NCI-H82 treated with DMSO at 0.1 percent for 48 hours (cell line): ENCODE results near the gene PDP2.
"Not testable (repeated sequence)": the region's sequence is repeated elsewhere in the genome, so short reads cannot be mapped to it uniquely, and the experiment has no call there.

ENCODE experiments used
- DNase-seq: peaks from one replicate; lab custom pipeline; 2025; ENCODE audit not compliant: unreplicated experiment; lab: John Stamatoyannopoulos, UW

The PDP2 gene

DNA sequence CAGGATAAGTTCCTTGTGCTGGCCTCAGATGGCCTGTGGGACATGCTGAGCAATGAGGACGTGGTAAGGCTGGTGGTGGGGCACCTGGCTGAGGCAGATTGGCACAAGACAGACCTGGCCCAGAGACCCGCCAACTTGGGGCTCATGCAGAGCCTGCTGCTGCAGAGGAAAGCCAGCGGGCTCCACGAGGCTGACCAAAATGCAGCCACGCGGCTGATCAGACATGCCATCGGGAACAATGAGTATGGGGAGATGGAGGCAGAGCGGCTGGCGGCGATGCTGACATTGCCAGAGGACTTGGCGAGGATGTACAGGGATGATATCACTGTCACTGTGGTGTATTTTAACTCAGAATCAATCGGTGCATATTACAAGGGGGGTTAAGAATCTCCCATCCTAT lies 5.2 kb downstream of the PDP2 start:
- no peak for DNase-seq

DNA sequence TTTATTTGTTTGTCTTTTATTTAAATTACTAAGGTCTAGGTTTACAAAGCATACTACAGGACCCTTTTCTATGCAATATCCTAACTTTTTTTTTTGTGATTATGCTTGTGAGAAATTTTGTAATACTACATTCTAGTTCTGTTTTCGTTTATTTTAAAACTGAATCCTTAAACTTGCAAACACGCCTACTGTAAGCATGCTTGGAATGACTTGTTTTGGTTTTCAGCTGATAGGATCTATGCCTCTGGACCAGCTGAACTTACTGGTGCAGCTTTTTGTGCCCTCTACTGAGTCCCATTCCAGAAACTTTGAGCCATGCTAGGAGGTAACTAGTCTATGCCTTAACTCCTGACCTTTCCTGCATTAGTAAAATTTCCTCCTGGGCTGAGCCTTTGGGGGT lies 6.0 kb downstream of the PDP2 start:
- no peak for DNase-seq

DNA sequence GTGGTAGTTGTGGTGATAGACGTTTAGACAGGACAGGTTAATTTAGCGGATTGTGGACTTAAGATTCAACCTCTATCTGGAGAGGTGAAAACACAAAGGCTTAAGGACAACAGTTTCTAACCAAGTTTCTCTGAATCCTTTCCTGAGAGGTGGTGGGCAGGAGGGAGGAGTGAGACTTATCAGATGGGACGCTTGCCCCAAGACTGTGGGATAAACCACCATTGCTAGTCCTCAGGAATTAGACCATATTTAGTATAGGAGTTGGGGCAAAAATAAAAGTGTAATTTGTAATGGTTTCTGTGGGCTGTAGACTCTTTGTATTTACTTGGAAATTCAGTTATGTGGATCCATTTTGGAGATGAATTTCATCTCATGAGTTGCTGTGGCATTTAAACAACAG lies 6.6 kb downstream of the PDP2 start:
- DNase-seq, result no peak

DNA sequence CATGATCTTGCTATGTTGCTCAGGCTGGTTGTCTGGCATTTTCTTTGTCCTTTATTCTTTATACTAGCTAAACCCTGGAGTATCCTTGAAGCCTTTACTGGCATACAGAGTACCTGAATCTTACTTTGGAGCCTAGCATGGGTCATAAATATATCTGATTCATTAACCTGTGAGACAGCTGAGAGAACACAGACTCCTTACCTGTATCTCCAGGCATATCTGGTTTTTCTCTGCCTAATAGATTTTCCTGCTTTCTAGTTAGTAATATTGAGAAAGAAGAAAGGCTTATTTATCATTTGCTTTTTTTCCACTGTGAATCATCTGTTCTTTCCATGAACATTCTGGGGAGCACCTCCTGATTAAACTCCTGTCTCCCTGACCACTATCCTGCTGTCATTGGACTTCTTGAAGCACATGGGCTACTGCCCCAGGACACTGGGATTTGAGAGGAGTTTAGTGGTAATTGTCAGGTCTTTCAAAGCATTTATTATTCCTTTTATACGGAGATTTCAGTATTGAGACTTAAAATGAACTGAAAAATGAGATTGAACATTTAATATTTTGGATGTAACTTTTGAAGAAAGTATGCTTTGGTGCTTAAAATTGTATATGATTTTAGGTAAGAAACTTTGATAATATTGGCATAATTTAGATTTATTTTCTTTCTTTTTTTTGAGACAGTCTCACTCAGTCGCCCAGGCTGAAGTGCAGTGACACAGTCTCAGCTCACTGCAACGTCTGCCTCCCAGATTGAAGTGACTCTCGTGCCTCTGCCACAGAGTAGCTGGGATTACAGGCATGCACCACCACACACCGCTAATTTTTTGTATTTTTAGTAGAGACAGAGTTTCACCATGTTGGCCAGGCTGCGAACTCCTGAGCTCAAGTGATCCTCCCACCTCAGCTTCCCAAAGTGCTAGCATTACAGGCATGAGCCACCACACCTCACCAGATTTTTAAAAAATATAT lies 8.6 kb downstream of the PDP2 start:
- DNase-seq, result no peak

DNA sequence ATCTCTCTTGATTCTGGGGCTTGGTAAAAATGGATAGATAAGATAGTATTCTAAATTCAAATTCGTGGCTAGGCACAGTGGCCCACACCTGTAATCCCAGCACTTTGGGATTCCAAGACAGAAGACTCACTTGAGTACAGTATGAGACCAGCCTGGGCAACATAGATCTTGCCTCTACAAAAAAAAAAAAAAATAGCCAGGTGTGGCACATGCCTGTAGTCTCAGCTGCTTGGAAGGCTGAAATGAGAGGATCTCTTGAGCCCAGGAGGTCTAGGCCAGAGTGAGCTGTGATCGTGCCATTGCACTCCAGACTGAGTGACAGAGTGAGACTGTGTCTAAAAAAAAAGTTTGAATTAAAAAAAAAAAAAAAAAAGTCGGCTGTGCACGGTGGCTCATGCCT lies 9.3 kb downstream of the PDP2 start:
- no peak for DNase-seq

DNA sequence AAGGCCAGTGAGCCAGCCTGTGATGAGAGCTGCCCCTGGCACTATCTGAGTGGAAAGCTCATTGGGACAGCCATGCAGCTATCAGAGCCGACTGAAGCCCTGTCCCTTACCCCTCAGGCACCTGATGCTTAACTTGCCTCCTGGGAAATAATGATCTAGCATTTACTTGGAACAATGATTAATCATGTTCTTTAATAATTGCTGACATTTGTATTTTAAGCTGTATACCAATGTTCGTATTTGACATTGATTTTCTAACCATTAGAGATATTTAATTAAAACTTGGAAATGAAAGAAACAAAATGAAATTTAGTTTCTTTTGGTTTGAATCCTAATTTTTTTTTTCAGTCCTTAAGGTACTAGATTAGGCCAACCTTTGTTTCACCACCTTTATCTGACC lies 10.5 kb downstream of the PDP2 start:
- no peak for DNase-seq

DNA sequence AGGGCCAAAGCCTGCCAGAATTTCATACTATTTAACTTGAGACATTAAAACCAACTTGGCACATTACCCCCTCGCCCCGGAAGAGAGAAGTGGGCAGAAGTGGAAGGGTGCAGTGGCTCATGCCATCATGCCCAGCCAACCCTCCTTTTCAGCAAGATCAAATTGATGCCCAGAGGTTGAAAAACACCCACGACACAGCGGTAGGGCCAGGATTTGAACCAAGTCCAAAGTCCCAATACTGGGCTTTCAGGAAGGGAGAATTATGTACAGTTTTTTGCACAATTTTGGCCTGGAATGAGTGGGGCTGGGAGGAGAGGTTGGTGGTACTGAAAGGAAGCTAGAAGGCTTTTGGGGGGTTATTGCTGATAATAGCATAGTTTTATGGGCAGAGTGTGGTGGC lies 11.0 kb downstream of the PDP2 start:
- DNase-seq, result no peak

DNA sequence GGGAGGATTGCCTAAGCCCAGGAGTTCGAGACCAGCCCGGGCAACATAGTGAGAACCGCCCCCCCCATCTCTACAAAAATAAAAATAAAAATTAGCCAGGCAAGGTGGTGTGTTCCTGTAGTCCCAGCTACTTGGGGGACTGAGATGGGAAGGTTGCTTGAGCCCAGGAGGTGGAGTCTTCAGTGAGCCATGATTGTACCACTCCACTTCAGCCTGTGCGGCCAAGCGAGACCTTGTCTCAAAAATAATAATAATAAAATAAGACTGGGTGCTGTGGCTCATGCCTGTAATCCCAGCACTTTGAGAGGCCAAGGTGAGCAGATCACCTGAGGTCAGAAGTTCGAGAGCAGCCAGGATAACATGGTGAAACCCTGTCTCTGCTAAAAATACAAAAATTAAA lies 11.5 kb downstream of the PDP2 start:
- DNase-seq, result no peak

DNA sequence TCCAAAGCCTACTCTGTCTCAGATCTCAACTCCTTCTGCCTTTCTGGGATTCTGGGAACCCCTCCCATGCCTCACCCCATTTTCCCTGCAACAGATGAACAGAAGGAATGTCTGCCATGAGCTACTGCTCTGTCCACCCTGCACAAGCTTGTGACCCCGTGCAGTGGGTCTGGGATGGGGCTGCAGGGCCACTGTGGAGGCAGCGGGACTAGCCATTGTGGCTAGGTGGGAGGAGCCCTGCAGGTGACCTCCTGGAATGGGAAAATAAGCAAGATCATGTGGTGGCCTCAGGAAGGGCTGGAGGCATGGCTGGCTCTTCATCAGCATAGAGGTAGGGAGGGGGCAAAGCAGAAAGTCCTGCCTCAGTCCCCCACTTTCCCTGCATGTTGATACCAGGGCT lies 13.7 kb downstream of the PDP2 start:
- DNase-seq, result no peak

DNA sequence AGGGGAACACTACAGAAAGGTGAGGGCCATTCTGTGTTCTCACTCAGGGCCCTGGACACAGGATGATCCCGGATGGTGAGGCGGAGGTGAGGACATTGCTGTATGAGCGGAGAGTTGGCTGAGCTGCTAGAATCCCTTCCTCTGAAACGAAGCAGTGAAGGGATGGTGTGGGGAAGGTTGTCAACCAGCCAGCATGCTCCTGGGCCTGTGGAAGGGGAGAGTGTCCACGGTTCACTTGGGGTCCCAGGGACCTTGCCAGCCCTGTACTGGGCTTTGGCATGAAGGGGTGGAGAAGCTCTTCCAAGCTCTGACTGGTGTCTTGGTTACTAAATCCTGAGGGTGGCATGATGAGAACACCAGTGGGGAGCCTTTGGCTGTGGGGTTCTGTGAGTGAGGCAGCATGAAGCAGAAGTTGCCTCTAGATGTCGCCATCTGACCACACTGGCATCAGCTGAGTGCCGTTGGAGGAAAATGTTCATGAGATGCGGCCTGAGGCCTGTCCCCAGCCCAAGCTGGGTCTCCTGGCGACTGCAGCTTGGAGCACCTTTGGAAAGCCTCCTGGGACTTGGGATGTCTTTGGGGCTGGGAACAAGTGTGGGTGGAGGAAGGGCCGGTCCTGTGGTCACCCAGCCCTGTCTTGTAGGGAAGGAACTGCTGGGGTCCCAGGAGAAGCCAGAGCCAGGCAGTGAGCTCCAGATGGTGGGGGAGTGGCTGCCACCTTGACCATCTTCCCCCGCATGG lies 14.8 kb downstream of the PDP2 start:
- DNase-seq, result peak; percentile 50

DNA sequence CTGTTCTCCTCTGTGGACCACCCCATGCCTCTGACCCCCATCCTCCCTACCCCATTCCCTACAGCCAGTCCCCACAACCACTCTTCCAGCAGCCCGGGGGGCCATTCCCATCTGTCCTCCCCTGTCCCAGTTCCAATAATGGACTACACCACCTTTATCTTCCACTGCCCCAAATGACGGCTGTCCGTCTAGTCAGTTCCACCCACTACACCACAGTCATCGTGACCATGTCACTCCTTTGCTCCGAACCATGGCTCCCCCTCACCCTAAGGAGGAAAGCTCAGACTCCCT lies 15.3 kb downstream of the PDP2 start:
- no peak for DNase-seq

DNA sequence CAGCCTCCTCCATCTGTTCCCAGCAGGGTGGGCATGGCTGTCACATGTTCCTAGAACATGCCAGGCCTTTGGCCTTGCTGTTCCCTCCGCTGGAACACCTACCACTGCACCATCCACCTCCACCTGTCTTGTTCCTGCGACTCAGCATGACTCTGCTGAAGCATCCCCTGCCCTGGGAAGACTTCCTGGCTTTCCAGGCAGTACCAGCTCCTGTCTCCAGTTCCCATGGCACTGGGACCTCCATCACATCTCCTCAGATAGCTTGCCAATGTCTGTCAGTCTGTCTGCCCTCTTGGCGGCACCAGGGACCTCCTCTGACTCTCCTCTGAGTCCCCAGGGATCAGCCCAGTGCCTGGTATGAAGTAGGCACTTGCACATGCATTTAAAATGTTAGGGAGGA lies 15.7 kb downstream of the PDP2 start:
- DNase-seq, result no peak

DNA sequence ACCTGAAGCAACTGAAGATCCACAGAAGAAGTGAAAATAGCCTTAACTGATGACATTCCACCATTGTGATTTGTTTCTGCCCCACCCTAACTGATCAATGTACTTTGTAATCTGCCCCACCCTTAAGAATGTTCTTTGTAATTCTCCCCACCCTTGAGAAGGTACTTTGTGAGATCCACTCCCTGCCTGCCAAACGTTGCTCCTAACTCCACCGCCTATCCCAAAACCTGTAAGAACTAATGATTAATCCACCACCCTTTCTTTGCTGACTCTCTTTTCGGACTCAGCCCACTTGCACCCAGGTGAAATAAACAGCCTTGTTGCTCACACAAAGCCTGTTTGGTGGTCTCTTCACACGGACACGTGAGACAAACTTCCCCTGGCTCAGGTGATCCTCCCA lies 16.4 kb downstream of the PDP2 start:
- not testable (repeated sequence) for DNase-seq

DNA sequence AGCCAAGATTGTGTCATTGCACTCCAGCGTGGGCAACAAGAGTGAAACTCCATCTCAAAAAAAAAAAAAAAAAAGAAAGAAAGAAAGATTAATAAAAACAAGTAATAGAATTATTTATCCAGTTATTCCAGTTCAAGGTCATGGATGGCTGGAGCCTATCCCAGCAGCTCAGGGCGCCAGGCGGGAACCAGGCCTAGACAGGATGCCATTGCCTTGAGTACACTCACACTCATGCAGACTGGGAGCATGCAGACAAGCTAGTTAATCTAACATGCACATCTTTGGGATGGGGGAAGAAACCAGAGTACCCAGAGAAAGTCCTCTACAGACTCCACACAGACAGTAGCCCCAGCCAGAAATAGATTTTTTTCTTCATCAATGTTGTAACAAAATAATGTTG lies 17.9 kb downstream of the PDP2 start:
- no peak for DNase-seq

DNA sequence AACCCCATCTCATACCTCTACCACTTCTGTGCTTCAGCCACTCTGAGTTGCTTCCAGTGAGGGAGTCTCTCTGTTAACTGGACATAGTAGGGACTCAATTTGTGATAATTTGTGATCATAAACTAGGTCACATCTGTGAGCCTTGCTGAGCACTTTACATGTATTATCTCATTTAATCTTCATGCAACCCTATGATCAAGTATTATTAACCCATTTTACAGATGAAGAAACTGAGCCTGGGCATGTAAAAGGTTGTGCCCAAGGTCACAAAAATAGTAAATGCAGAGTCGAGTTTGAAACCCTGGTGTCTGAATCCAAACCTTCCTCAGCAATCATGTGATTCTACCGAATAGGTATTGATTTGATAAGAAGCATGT lies 18.6 kb downstream of the PDP2 start:
- DNase-seq, result no peak

DNA sequence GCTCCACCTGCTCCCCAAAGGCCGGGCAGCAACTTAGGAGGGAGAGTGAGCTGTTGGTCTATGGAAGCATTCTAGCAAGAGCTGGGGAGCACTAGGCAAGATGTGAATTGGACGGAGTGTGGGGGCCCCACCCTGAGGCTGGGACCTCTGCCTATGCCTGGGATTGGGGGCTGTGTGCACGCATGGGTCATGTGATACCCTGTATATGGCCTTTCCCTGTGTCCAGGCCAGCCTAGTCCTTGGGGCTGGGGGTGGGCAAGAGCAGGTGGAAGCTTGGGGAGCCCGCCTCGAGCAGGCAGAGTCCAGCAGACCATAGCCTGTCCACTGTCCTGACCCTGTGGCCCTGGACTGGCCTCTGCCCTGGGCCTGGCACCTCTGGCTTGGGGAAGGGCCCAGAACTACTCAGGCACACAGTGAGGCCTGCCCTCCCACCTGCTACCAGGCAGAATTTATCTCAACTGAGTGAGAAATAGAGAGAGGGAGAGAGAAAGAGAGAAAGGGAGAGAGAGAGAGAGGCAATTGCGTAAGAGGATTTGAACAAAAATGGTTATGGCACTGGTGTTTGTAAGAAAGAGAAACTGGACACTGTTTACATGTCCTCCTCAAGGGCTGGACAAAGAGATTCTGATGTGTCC lies 19.1 kb downstream of the PDP2 start:
- DNase-seq, result no peak

DNA sequence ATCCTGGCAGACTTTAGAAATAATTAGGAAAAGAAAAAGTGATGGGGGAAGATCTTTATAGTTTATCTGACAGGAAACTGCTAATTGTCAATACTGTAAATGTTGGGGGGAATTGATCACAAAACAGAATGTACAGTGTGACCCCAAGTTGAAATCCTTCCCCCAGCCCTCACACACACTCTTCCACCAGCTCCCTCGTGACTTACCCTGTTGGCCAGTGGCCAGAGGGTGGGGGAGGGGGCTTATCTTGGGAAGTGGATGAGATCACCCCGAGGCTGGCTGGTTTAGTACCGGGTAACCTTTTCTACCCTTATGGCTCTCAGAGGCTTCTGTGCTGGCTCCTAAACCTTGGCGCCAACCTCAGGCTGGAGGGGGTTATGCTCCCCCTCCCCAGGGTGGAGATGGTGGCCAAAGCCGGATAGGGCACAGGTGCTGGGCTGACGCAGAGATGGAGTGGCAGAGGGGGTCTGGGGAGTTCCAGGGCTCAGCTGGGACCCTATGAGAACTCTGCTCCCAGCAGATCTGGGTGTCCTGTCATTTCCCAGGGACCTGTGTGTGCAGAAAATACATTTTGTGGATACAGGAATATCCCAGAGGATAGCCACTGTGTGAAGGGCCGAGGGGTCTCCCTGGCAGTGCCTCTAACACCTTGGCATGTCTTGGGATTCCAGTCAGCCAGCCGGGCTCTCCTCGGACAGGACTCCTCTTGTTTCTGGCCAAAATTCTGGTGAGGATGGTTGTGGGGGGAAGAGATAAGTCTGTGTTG lies 19.8 kb downstream of the PDP2 start:
- peak; percentile 70 for DNase-seq

DNA sequence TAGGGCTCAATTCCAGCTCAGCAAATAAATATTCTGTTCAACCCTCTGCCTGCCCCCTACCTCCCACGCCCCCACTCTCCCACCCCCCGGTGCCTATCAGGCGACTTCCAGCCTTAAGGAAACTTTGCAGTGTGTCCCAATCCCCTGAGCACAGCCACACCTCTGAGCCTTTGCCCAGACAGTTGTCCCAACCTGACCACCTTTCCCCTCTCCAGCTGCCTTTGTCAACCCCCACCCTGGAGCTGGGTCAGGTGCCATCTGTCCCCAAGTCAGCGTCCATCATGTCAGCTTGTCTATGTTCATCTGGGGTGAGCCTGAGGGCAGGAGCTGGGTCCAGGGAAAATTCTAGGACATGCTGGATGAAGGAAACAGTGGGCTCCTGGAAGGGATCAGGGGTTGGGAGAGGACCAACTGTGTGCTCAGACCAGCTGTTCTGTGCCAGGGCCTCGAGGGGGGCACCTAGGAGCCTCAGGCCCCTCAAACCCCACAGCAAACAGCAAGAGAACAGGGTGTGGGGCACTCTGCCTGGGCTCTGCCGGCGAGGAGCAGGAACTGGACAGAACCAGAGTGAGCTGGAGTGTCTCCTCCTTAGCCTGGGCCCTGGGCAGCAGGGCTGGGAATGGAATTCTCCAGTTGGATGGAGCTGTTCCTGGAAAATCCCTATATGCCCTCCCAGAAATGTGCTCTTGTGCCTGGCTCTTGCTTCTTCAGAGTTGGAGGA lies 20.6 kb downstream of the PDP2 start:
- peak; percentile 60 for DNase-seq

DNA sequence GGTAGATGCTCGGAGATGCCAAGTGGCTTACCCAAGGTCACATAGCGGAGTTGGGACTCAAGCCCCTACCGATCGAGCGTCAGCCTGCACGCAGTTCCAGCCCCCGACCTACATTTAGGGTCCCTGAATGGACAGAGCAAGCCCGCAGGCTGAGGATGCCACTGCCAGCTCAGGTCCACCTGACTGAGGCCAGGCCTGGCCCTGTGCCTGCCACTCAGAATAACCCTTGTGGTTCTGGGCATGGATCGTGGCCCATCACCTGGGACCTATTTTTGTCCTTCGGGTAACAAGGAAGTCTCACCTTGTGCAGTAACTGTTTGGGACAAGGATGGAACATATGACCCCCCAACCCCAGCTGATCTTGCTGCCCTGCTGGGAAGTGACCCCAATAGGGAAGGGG lies 21.3 kb downstream of the PDP2 start:
- DNase-seq, result no peak

DNA sequence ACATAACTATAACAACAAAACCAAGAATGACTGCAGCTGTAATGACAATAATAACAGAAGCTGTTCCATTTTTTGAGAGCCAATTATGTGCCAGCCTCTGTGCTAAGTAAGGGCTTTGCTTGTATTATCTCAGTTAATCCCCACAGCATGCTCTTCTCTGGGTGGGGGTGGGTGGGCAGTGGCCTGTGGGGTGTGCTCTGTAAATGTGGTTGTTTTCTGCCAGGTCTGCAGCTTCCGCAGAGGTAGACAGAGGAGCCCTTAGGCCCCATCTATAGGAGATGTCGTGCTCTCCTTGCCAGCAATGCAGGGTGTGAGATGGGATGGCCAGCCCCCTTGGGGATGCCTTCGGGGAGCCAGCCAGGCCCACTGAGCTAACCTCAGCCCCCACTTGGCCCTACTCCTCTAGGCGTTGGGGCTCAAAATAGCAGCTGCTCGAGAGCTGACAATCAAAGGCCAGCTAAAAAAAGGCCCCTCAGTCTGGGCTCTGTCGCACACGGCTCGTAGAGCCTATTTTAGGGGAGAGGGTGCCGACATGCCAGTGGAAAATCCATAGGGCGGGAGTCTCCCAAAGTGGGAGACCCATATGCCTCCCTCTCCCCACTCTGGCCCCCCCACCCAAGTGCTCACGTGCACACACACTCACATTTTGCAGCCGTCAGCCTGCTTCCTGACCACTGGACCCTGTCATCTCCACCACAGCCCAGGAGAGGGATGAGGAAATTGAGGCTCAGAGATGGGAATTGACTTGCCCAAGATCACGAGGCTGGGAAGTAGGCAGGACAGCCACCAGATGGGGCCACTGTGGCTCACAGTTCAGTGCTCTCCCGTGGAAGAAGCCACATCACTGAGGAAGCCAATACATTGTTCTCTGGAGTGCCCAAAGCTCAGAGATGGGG lies 22.6 kb downstream of the PDP2 start:
- DNase-seq, result peak; percentile 48
